Loucy (cell line): ENCODE results near the gene PDE8B.

Experiments
- EZH2phosphoT487 ChIP-seq: fragments of 200-600 bp; IDR thresholded peaks from 2 replicates; pipeline ENCODE4 v1.6.1; 2018; ENCODE audit warnings: antibody characterized with exemption, mild to moderate bottlenecking, moderate library complexity, borderline replicate concordance
- TF ChIP-seq, protein P1 (sequence below): fragments of 200-600 bp; sonication (generic); conservative IDR thresholded peaks from 2 replicates; pipeline ENCODE4 v1.5.1; 2014; ENCODE audit warnings: mild to moderate bottlenecking, antibody characterized with exemption, low read length

DNA sequence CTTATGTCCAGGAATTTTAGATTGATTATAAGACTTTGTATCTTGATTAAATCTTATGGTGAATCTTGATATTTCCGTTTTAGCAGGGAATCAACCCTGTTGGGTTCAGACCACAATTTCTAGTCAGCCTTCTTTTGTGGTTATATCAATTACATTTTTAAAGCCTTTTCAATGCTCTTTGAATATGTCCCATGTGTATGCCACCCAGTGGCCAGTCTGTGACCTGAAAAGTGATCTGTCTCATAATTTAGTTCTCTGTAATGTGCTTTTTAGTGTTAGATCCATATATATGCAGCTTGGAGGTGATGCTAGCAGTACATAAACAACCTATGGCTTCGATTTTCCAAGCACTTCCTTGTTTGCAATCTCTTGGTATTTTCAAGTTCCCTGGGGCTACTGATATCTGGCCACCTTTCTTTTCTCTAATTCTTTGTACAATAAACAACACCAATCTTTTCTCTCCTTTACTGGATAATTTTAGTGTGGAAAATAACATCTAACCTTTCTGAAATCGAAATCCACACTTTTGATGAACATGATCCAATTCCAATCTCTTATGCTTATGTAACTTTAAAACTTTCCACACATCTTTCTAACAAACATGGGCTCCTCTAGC is 28.8 kb downstream of the PDE8B start:
- TF ChIP-seq, protein P1, sequence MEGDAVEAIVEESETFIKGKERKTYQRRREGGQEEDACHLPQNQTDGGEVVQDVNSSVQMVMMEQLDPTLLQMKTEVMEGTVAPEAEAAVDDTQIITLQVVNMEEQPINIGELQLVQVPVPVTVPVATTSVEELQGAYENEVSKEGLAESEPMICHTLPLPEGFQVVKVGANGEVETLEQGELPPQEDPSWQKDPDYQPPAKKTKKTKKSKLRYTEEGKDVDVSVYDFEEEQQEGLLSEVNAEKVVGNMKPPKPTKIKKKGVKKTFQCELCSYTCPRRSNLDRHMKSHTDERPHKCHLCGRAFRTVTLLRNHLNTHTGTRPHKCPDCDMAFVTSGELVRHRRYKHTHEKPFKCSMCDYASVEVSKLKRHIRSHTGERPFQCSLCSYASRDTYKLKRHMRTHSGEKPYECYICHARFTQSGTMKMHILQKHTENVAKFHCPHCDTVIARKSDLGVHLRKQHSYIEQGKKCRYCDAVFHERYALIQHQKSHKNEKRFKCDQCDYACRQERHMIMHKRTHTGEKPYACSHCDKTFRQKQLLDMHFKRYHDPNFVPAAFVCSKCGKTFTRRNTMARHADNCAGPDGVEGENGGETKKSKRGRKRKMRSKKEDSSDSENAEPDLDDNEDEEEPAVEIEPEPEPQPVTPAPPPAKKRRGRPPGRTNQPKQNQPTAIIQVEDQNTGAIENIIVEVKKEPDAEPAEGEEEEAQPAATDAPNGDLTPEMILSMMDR = peak; percentile 82
- TF ChIP-seq EZH2phosphoT487 = no peak
